Prostate gland (tissue), 2 donors: Measurements from ENCODE around the gene KAZN.

Experiments
- POLR2AphosphoS5 ChIP-seq: sonication (generic); formaldehyde crosslinking; IDR thresholded peaks from one replicate; pipeline ENCODE4 v1.6.1; 2017; ENCODE audit warnings: antibody characterized with exemption
- TF ChIP-seq, protein P1 (sequence below), 4 experiments: fragments of 200-600 bp in 2 of 4; fragments of 450-650 bp in 2 of 4; sonication (generic) in 2 of 4; IDR thresholded peaks; 1 replicate in 3 of 4; 2 replicates in 1 of 4; pipeline ENCODE4 v1.5.1; 2016 to 2019; ENCODE audit warnings: antibody characterized with exemption in 4 of 4, mild to moderate bottlenecking in 2 of 4, moderate library complexity in 2 of 4

DNA sequence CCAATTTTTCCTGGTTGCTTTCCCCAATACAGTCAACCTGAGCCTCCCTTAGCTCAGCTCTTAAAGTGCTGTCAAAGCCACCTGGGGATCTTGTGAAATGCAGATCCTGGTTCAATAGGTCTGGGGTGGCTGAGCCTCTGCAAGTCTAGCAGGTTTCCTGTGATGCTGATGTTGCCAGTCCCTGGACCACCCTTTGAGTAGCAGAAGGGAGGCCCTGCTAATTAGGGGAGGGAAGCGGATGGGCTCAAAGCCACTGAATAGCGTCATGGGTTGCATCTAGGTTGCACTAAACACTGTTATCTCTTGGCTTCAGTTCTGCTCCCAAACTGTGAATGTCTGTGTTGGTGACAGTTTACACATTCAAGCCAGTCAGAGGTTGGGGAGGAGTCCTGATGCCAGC is 127.2 kb downstream of the KAZN start:
- TF ChIP-seq POLR2AphosphoS5, result no peak
- TF ChIP-seq, protein P1, sequence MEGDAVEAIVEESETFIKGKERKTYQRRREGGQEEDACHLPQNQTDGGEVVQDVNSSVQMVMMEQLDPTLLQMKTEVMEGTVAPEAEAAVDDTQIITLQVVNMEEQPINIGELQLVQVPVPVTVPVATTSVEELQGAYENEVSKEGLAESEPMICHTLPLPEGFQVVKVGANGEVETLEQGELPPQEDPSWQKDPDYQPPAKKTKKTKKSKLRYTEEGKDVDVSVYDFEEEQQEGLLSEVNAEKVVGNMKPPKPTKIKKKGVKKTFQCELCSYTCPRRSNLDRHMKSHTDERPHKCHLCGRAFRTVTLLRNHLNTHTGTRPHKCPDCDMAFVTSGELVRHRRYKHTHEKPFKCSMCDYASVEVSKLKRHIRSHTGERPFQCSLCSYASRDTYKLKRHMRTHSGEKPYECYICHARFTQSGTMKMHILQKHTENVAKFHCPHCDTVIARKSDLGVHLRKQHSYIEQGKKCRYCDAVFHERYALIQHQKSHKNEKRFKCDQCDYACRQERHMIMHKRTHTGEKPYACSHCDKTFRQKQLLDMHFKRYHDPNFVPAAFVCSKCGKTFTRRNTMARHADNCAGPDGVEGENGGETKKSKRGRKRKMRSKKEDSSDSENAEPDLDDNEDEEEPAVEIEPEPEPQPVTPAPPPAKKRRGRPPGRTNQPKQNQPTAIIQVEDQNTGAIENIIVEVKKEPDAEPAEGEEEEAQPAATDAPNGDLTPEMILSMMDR (IDR thresholded peaks at IDR 0.05), result no peak
